ENCODE measurements around the gene TEAD2.
A peak's percentile ranks its signal among the peaks of the same experiment; 100 is the strongest.

TEAD2 gene

DNA sequence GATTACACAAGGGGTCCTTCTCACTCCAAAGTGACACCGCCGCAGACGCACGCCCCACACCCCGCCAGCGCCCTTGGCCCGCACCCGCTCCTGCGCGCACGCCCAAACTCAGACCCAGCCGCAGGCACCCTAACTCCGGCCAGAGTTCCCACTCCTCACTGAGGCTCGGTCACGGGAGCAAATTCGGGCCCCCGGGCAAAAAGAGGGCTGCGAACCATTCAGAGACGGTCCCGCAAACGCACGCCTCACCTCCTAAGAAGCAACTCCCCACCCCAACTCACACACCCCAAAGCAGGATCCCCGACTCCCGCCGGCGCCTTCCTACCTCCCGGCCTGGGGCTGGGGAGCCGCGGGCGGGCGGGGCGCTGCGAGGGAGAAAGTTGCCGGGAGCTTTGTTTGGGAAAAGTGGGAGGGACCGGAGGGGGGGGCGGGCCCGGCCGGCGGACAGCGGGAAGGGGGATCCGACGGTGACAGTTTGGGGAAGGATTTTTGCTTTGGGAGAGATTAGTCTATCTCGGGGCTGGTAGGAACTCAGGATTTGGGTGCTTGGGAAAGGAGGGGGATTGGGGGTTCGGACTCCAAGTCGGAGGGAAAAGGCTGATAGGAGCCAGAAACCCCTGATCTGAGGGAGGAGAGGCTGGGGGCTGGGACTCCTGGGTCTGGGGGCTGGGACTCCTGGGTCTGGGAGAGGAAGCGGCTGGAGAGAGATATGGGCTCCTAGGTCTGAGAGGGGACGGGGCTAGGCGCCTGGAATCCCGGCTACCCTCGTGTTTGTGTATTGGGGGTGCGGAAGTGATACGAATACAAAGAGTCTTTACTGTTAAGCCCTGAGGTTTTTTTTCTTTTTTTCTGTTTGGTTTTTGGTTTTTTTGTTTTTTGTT is at the start of gene TEAD2:
Gene TEAD2 (minus strand): TSS at position 369 of the 881 bp plus-strand sequence. CDS start 2,341 bp downstream, outside the sequence.
- no peak for DNase-seq

- DNase-seq = no peak
Measured at GRCh38 chr19:49411681-49412326, 49.6 kb upstream of the TEAD2 start.

GRCh38 chr19:49409441-49410029 is 47.3 kb upstream of the TEAD2 start:
- no peak for DNase-seq

DNA sequence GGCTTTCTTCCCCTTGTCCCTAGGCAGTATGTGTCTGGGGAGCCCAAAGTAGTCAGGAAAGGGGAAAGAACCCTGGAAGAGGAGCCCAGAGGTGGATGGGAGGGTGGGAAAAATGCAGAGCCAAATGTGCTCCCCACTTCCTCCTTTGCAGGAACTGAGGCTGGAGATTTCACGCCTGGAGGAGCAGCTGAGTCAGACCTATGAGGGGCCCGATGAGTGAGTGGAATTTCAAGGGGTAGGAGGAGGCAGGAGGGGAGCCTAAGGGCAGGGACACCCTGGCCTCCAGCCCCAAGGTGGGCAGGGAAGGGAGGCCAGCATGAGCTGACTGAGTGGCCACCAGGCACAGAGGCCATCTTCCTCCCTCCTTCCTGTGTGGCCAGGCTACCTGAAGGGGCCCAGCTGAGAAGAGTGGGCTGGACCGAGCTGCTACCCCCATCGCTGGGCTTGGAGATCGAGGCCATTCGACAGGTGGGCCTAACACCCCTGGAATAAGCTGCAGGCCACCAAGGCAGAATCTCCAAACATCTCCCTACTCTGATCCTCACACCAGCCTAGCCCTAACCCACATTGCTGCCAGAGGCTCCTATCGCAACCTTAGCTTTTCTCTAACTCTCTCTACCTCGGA is 46.7 kb upstream of the TEAD2 start:
- no peak for DNase-seq

DNA sequence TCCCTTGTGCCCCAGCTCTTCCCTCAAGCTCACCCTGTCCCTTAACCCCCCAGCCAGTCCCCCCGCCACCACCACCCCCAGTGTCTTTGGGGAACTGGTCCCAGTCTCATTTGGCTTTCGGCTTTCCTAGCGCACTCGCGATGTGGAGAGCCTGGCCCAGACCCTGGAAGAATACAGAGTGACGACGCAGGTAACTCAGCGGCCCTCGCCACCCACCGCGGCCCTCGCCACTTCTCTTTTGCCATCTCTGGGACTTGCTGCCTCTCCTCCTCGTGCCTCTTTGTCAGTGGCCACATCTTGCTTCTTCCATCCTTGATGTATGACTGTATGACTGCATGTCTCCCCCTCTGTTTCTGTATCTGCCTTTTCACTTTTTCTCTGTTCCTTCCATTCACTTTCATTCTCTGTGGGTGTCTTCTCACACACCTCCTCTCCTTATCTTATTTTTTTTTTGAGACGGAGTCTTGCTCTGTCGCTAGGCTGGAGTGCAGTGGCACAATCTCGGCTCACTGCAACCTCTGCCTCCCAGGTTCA is 45.3 kb upstream of the TEAD2 start:
- DNase-seq = no peak

GRCh38 chr19:49407079-49407478 is 44.9 kb upstream of the TEAD2 start:
- DNase-seq = no peak

- DNase-seq = peak; percentile 86
Measured at GRCh38 chr19:49403404-49404187, 41.4 kb upstream of the TEAD2 start.

GRCh38 chr19:49400029-49400428 is 37.8 kb upstream of the TEAD2 start:
- no peak for DNase-seq

GRCh38 chr19:49398931-49399330 is 36.7 kb upstream of the TEAD2 start:
- no peak for DNase-seq

DNA sequence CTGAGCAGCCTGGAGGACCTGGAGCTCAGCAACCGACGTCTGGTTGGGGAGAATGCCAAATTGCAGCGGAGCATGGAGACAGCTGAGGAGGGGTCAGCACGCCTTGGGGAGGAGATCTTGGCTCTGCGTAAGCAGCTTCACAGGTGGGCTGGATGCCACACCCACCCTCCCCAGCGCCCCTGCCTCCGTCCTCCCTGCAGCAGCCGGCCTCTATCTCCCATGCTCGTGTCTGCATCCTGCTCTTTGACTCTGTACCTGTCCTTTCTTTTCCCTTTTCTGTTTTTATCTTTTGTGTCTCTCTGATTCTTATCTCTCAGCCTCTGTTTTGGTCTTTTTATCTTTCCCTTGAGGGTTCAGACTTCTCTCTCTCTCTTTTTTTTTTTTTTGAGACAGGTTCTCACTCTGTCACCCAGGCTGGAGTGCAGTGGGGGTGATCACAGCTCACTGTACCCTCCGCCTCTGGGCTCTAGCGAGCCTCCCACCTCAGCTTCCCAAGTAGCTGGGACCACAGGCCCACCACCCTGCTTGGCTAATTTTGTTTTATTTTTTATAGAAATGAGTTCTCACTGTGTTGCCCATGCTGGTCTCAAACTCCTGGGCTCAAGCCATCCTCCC is 35.9 kb upstream of the TEAD2 start:
- DNase-seq = no peak

DNA sequence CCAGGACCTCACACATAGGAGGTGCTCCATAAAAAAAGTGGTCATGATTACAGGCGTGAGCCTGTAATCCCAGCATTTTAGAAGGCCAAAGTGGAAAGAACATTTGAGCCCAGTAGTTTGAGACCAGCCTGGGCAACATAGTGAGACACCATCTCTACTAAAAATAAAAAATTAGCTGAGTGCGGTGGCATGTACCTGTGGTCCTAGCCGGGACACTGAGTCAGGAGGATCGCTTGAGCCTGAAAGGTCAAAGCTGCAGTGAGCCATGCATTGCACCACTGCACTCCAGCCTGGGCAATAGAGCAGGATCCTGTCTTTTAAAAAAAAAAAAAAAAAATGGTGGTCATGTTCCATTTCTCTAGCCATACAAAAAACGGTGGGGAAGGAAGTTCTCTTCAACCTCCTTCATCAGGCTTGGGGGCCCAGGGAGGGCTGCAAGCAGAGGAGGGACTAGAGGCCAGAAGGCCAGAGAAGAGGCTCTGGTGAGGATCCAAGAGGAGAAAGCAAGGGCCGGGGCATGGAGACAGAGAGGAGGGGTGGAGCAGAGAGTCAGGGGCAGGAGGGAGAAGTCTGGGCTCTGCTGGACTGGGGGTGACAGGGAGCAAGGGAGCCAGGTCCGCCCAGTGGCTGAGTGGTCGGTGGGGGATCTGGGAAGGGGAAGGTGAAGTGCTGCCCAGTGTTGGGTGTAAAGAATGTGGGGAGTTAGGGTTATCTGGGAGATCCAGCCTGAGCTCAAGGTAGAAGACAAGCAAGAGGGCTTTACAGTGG is 34.7 kb upstream of the TEAD2 start:
- DNase-seq = no peak

- no peak for DNase-seq
Measured at GRCh38 chr19:49395581-49396407, 33.6 kb upstream of the TEAD2 start.

- DNase-seq = no peak
Measured at GRCh38 chr19:49393881-49394280, 31.7 kb upstream of the TEAD2 start.

GRCh38 chr19:49391581-49392399 is 29.6 kb upstream of the TEAD2 start:
- DNase-seq = no peak

GRCh38 chr19:49390929-49391359 is 28.7 kb upstream of the TEAD2 start:
- DNase-seq = no peak

- no peak for DNase-seq
Measured at GRCh38 chr19:49390131-49390928, 28.1 kb upstream of the TEAD2 start.

- no peak for DNase-seq
Measured at GRCh38 chr19:49389406-49389805, 27.2 kb upstream of the TEAD2 start.

DNA sequence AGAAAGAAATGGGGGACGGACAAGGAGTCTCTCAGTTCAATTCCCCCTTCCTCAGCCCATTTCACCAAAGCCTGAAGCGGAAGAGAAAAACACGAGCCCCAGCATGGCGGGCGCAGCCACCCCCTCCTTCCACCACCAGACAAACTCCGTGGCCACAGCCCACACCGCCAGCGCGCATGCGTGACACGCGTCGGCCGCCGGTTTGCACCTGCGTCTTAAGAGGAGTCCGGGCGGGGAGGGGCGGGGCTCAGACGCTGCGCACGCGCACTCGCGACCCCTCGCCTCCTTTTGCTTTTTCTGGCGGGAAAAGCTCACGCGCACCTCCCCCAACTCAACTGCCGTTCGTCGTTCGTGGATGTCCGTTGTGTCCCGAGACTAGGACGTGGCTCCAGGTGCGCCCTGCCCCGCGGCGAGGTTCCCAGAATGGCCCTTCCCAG is 25.7 kb upstream of the TEAD2 start, which contains the start of gene KASH5:
Gene KASH5 (plus strand): TSS at position 314 of the 437 bp plus-strand sequence. CDS start 2,635 bp downstream, outside the sequence.
- DNase-seq = no peak

Measured in NCI-H1436 treated with DMSO at 0.1 percent for 48 hours (cell line).